Measurements from ENCODE around the gene NEDD8.

NEDD8 gene

GRCh38 chr14:24179294-24179960 is 52.7 kb downstream of the NEDD8 start:
- TF ChIP-seq, protein P1, sequence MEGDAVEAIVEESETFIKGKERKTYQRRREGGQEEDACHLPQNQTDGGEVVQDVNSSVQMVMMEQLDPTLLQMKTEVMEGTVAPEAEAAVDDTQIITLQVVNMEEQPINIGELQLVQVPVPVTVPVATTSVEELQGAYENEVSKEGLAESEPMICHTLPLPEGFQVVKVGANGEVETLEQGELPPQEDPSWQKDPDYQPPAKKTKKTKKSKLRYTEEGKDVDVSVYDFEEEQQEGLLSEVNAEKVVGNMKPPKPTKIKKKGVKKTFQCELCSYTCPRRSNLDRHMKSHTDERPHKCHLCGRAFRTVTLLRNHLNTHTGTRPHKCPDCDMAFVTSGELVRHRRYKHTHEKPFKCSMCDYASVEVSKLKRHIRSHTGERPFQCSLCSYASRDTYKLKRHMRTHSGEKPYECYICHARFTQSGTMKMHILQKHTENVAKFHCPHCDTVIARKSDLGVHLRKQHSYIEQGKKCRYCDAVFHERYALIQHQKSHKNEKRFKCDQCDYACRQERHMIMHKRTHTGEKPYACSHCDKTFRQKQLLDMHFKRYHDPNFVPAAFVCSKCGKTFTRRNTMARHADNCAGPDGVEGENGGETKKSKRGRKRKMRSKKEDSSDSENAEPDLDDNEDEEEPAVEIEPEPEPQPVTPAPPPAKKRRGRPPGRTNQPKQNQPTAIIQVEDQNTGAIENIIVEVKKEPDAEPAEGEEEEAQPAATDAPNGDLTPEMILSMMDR (conservative IDR thresholded peaks at IDR 0.05; ENCODE audit: control insufficient read depth, insufficient read depth, low read depth, low read length), result no peak
- H3K4me3 ChIP-seq (ENCODE audit: control insufficient read depth, low read depth, low read length), result no peak overlapping the region
- DNase-seq (ENCODE audit: low read depth), result no peak

DNA sequence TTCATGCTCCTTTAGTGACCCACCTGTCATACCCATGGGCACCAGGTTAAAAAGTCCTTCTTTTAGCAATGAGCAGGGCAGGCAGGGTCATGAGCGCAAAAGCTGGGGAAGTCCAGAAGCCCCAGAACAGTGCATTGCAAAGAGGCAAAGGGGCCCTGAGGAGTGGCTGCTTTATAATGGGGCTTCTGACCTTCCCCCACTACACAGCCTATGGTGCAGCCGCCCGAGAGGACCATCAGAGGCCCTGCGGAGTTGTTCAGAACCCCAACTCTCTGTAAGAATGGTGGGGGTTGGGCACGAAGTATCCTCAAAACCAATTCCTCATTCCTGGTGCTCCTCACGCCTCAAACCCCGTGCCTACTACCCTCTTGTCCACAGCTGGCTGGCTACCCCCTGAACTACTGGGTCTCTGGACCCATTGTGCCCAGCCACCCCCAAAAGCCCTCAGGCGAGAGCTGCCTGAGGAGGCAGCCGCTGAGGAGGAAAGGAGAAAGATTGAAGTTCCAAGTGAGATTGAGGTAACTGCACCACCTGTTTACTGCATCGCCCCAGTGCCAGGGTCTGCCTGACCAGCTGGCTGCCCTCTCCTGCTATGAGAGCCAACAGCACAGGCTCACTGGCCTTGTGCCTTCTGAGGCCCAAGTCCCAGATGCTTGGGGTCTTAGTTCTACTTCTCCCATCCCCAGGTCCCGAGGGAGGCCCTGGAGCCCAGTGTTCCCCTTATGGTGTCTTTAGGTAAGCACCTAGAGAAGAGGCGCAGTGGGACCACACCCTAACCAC is 53.6 kb downstream of the NEDD8 start:
- TF ChIP-seq, protein P1 (conservative IDR thresholded peaks at IDR 0.05; ENCODE audit: control insufficient read depth, insufficient read depth, low read depth, low read length), result no peak
- DNase-seq (ENCODE audit: low read depth), result no peak
- H3K4me3 ChIP-seq (ENCODE audit: control insufficient read depth, low read depth, low read length), result no peak overlapping the region

- TF ChIP-seq, protein P1 (conservative IDR thresholded peaks at IDR 0.05; ENCODE audit: control insufficient read depth, insufficient read depth, low read depth, low read length), result no peak
- DNase-seq (ENCODE audit: low read depth), result no peak
- H3K4me3 ChIP-seq (ENCODE audit: control insufficient read depth, low read depth, low read length), result no peak overlapping the region
Measured at GRCh38 chr14:24177891-24178290, 54.3 kb downstream of the NEDD8 start.

GRCh38 chr14:24177041-24177825 is 54.9 kb downstream of the NEDD8 start:
- DNase-seq (ENCODE audit: low read depth), result no peak
- H3K4me3 ChIP-seq (ENCODE audit: control insufficient read depth, low read depth, low read length), result no peak overlapping the region
- TF ChIP-seq, protein P1 (conservative IDR thresholded peaks at IDR 0.05; ENCODE audit: control insufficient read depth, insufficient read depth, low read depth, low read length), result no peak

GRCh38 chr14:24176599-24176998 is 55.6 kb downstream of the NEDD8 start:
- no peak overlapping the region for H3K4me3 ChIP-seq (ENCODE audit: control insufficient read depth, low read depth, low read length)
- TF ChIP-seq, protein P1 (conservative IDR thresholded peaks at IDR 0.05; ENCODE audit: control insufficient read depth, insufficient read depth, low read depth, low read length), result no peak
- no peak for DNase-seq (ENCODE audit: low read depth)

DNA sequence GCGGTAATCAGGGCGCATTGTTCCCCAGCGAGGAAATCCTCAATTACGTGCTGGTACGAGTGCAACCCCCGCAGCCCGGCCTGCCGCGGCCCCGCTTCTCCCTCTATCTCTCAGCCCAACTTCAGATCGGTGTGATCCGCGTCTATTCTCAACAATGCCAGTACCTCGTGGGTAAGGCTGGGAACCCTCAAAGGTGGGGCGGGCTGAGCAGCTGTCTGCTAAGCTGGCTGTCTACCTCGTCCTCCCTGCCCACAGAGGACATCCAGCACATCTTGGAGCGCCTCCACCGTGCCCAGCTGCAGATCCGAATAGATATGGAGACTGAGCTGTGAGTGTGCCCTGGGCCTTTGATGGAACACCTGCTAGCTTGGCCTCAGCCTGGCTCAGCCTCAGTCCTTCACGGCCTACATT is 59.3 kb downstream of the NEDD8 start:
- no peak for DNase-seq (ENCODE audit: low read depth)
- TF ChIP-seq, protein P1 (conservative IDR thresholded peaks at IDR 0.05; ENCODE audit: control insufficient read depth, insufficient read depth, low read depth, low read length), result no peak
- no peak overlapping the region for H3K4me3 ChIP-seq (ENCODE audit: control insufficient read depth, low read depth, low read length)

All from fibroblast of mammary gland (primary cell).